ENCODE measurements around the gene TIMM13. TPM values are rescaled to one million over a fixed set of nuclear protein-coding genes. Genes with fewer than 3 reads are reported as not detected.
"Not testable (repeated sequence)": the region's sequence is repeated elsewhere in the genome, so short reads cannot be mapped to it uniquely, and the experiment has no call there.

Gene TIMM13
- total RNA-seq, 1 donor from 2014 or later: 117 TPM

- Mint-ChIP-seq H3K9me3 (ENCODE audit: unreplicated experiment) (peaks cover 4% of the 10 kb centered on the region), H3K27ac (ENCODE audit: unreplicated experiment) (no peak overlapping the region), H3K27me3 (ENCODE audit: unreplicated experiment) (peaks cover 5% of the 10 kb centered on the region), H3K4me3 (ENCODE audit: unreplicated experiment) (no peak overlapping the region), H3K36me3 (ENCODE audit: low read depth, unreplicated experiment) (peaks cover 4% of the 10 kb centered on the region), H3K4me1 (ENCODE audit: unreplicated experiment) (no peaks in the 10 kb centered on the region)
- TF ChIP-seq CTCF (IDR thresholded peaks at IDR 0.05; ENCODE audit: unreplicated experiment): no peak
- DNase-seq (ENCODE audit: low spot score): no peak
Measured at GRCh38 chr19:2399582-2399981, 27.8 kb downstream of the TIMM13 start.

- Mint-ChIP-seq H3K9me3 (ENCODE audit: unreplicated experiment) (peaks cover 4% of the 10 kb centered on the region), H3K4me3 (ENCODE audit: unreplicated experiment) (no peak overlapping the region), H3K4me1 (ENCODE audit: unreplicated experiment) (no peaks in the 10 kb centered on the region), H3K27ac (ENCODE audit: unreplicated experiment) (no peak overlapping the region), H3K27me3 (ENCODE audit: unreplicated experiment) (peaks cover 5% of the 10 kb centered on the region), H3K36me3 (ENCODE audit: low read depth, unreplicated experiment) (peaks cover 4% of the 10 kb centered on the region)
- no peak for DNase-seq (ENCODE audit: low spot score)
- no peak for TF ChIP-seq CTCF (IDR thresholded peaks at IDR 0.05; ENCODE audit: unreplicated experiment)
Measured at GRCh38 chr19:2398735-2399305, 28.6 kb downstream of the TIMM13 start.

- H3K36me3 Mint-ChIP-seq (ENCODE audit: low read depth, unreplicated experiment); H3K4me3 Mint-ChIP-seq (ENCODE audit: unreplicated experiment); H3K9me3 Mint-ChIP-seq (ENCODE audit: unreplicated experiment); DNase-seq (ENCODE audit: low spot score); H3K4me1 Mint-ChIP-seq (ENCODE audit: unreplicated experiment); H3K27me3 Mint-ChIP-seq (ENCODE audit: unreplicated experiment); H3K27ac Mint-ChIP-seq (ENCODE audit: unreplicated experiment): not testable (repeated sequence)
Measured at GRCh38 chr19:2397173-2397572, 30.2 kb downstream of the TIMM13 start.

DNA sequence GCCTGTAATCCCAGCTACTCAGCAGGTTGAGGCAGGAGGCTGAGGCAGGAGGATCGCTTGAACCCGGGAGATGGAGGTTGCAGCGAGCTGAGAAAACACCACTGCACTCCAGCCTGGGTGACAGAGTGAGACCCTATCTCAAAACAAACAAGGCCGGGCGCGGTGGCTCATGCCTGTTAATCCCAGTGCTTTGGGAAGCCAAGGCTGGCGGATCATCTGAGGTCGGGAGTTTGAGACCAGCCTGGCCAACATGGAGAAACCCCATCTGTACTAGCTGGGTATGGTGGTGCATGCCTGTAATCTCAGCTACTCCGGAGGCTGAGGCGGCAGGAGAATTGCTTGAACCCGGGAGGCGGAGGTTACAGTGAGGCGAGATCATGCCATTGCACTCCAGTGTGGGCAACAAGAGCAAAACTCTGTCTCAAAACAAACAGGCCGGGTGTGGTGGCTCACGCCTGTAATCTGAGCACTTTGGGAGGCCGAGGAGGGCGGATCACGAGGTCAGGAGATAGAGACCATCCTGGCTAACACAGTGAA, 32.0 kb downstream of the TIMM13 start:
- H3K9me3 Mint-ChIP-seq (ENCODE audit: unreplicated experiment); H3K27me3 Mint-ChIP-seq (ENCODE audit: unreplicated experiment); H3K4me1 Mint-ChIP-seq (ENCODE audit: unreplicated experiment); DNase-seq (ENCODE audit: low spot score); H3K4me3 Mint-ChIP-seq (ENCODE audit: unreplicated experiment); H3K36me3 Mint-ChIP-seq (ENCODE audit: low read depth, unreplicated experiment); H3K27ac Mint-ChIP-seq (ENCODE audit: unreplicated experiment): not testable (repeated sequence)

DNA sequence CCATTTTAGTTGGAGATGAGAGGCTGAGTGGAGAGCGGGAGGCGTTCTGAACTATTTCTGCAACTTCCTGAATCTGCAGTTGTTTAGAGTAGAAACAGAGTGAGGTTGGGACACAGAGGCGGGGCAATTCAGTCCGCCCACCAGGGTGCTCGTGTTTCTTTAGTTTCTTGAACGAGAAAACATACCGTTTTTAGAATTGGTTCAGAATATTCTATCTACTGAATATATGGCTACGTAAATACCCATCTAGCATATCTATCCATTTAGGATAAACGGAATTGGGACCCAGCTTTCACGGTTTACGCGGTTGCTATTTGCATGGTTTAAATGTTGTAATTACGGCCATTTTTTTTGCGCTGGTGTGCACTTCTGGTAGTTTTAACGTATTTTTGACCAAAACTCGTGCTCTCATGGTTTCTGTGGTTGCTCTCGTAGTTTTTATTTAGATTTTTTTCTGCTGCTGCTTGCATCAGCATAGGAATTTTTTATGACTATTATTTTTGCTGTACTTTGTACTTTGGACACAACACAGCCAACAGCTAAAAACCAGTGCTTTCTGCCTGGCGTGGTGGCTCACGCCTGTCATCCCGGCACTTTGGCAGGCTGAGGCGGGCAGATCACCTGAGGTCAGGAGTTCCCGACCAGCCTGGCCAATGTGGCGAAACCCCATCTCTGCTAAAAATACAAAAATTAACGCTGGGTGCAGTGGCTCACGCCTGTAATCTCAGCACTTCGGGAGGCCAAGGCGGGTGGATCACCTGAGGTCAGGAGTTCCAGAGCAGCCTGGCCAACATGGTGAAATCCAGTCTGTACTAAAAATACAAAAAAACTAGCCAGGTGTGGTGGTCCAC, 32.7 kb downstream of the TIMM13 start:
- Mint-ChIP-seq H3K4me3 (ENCODE audit: unreplicated experiment) (no peak overlapping the region), H3K36me3 (ENCODE audit: low read depth, unreplicated experiment) (no peaks in the 10 kb centered on the region), H3K27ac (ENCODE audit: unreplicated experiment) (no peak overlapping the region), H3K9me3 (ENCODE audit: unreplicated experiment) (no peaks in the 10 kb centered on the region), H3K27me3 (ENCODE audit: unreplicated experiment) (peaks cover 3% of the 10 kb centered on the region), H3K4me1 (ENCODE audit: unreplicated experiment) (no peaks in the 10 kb centered on the region)
- no peak for TF ChIP-seq CTCF (IDR thresholded peaks at IDR 0.05; ENCODE audit: unreplicated experiment)
- DNase-seq (ENCODE audit: low spot score): no peak

DNA sequence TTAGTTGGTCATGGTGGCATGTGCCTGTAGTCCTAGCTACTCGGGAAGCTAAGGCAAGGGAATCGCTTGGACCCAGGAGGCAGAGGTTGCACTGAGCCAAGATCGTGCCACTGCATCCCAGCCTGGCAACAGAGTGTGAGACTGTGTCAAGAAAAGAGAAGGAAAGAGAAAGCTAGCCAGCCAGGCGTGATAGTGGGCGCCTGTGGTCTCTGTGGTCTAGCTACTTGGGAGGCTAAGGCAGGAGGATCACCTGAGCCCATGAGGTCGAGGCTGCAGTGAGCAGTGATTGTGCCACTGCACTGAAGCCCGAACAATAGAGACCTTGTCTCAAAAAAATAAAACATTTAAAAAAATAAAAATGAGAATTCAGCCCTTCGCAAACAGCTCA, 33.3 kb downstream of the TIMM13 start:
- TF ChIP-seq CTCF (IDR thresholded peaks at IDR 0.05; ENCODE audit: unreplicated experiment): no peak
- Mint-ChIP-seq H3K27me3 (ENCODE audit: unreplicated experiment) (peaks cover 3% of the 10 kb centered on the region), H3K27ac (ENCODE audit: unreplicated experiment) (no peak overlapping the region), H3K4me1 (ENCODE audit: unreplicated experiment) (no peaks in the 10 kb centered on the region), H3K36me3 (ENCODE audit: low read depth, unreplicated experiment) (no peaks in the 10 kb centered on the region), H3K4me3 (ENCODE audit: unreplicated experiment) (no peak overlapping the region), H3K9me3 (ENCODE audit: unreplicated experiment) (no peaks in the 10 kb centered on the region)
- no peak for DNase-seq (ENCODE audit: low spot score)

DNA sequence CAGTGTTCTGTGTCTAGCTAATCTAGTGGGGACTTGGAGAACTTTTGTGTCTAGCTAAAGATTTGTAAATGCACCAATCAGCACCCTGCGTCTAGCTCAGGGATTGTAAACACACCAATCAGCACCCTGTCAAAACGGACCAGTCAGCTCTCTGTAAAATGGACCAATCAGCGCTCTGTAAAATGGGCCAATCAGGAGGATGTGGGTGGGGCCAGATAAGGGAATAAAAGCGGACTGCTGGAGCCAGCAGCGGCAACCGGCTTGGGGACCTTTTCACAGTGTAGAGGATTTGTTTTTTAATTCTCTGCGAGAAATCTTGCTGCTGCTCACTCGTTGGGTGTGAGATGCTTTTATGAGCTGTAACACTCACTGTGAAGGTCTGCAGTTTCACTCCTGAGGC, 34.5 kb downstream of the TIMM13 start:
- not testable (repeated sequence) for DNase-seq (ENCODE audit: low spot score); H3K36me3 Mint-ChIP-seq (ENCODE audit: low read depth, unreplicated experiment); H3K27ac Mint-ChIP-seq (ENCODE audit: unreplicated experiment); H3K27me3 Mint-ChIP-seq (ENCODE audit: unreplicated experiment); H3K9me3 Mint-ChIP-seq (ENCODE audit: unreplicated experiment); H3K4me3 Mint-ChIP-seq (ENCODE audit: unreplicated experiment); H3K4me1 Mint-ChIP-seq (ENCODE audit: unreplicated experiment)

Measured in endothelial cell (in vitro differentiated cells).